GM03348 (cell line): ENCODE data around the gene AJAP1.

Source experiments
- DNase-seq: peaks from one replicate; pipeline ENCODE4 v3.0.0; 2012; ENCODE audit warnings: low spot score

AJAP1 gene

DNA sequence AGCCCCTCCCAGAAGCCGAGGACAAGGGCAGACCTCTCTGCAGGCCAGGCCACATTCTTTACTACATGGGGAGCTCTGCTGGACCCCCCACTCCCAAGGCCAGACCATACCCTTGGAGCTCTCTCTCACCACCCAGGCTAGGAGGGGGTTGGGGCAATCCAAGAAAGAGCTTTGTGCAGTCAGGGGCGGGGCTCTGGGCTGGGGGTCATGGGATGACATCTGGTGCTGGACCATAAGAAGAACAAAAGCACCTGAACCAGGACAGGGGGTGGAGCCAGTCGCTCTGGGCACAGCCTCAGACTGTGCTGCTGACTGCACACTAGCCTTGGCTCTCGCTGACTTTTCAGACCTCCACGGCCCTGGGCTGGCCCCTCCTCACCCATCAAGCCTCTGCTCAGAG lies 23.1 kb upstream of the AJAP1 start:
- DNase-seq, result no peak

DNA sequence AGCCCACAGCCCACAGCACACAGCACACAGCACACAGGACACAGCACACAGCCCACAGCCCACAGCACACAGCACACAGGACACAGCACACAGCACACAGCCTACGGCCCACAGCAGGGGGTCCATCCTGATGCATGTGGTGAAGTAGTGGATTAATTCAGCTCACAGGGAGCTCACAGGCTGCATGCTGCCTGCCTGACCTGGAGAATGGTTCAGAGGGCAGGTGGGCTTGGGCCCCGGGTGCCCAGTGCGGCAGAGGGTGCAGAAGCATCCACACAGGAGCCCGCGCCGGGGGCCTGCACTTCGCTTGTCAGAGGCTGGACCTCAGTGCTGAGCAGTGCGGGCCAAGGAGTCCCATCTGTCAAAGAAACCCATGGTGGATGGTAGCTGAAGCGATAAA lies 21.1 kb upstream of the AJAP1 start:
- DNase-seq, result no peak

DNA sequence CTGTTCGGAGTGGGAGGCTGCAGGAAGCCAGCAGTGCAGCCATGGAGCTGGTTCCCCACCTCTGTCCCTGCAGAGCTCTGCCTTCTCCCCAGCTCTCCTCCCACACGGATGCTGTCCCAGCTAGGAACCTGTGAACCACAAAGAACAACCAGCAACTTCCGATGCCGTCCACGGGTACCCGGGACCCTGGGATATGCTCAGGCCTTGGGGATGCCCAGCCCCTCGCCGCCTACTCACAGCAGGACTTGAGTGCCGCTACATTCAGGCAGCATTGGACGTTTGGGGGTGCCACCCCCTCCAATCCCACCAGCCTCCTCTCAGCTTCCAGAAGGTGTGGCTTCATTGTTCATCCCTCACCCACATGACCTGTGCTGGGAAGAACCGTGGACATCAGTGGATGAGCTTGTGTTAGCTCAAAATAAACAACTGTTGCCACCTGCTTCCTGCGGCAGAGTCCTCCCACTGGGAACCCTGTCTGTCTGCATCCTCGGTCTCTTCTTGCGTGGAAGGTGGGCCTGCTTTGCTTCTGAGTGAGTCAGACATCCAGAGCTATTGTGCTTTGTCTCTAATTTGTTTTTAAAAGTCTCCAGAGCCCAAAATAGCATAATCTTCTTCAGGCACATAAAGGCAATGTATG lies 20.1 kb upstream of the AJAP1 start:
- no peak for DNase-seq

DNA sequence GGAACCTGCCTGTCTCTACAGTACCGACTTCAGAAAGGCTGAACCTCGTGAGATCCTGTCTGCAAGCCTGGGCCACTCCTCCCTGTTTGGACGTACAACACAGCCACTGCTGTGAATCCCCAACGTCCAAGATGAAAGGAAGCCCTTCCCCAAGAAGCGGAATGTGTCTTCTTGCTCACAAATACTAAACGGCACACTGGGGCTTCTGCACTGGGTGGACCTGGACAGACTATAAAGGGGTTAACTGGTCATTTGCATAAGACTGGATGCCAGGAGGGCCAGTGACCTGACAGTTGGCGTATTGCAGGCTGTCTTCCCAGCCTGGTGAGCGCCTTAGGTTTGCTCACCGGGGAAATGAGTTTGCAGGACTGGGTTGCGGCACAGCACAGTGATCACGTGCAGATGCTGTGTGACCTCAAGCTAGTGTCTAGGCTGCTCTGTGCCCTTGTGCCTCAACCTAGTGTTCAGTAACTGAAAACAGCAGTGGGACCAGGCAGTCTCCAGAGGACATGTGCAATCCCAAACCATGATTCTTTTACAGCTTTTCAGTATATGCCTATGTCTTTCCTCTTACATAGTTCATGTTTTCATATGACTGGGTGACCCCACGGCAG lies 19.5 kb upstream of the AJAP1 start:
- DNase-seq, result no peak

DNA sequence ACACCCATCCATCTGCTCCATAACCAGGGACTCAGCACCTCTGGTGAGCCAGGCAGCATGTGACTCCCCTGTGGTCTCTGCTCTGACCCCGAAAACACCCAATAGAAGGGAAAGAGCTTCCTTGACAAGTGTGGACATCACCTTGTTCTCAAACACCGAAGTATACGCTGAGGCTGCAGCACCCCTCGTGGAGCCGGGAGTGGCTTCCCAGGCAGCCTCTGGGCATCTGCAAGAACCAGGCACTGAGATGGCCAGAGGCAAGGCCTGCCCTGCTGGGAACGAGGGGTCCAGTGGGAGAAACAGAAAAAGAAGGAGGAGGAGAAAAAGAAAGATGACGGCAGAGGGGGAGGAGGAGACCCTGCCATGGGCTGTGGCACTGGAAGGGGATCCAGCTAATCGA lies 18.2 kb upstream of the AJAP1 start:
- DNase-seq, result no peak

DNA sequence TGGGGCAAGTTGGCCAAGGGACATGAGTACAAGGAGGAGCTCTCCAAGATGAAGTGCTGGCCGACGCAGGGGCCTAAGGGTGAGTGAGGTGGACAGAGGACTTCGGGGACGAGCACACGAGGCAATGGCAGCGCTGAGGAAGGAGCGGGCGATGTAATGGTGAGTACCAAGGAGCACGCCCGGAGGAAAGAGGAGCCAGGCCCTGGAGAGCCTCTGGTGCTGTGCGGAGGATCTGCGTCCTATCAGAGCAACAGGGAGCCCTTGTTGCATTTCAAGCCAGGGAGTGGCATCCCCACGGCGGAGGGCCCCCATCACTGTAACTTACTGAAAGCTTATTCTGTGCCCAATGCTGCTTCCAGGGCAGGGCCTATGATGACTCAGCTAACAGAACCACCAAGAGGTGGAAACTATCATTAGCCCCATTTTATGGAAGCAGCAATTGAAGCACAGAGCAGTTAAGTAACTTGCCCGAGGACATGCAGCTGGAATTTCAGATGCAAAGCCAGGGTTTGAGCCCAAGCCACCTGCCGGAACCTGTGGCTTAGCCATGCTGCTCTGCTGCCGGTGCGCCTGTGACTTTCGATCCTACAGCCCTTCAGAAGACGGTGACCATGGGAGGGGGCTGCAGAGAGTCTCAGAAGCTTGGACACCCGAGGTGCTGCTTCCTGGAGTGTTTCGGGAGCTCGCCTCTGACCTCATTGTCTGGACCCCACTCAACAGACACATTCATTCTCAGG lies 17.6 kb upstream of the AJAP1 start:
- no peak for DNase-seq

DNA sequence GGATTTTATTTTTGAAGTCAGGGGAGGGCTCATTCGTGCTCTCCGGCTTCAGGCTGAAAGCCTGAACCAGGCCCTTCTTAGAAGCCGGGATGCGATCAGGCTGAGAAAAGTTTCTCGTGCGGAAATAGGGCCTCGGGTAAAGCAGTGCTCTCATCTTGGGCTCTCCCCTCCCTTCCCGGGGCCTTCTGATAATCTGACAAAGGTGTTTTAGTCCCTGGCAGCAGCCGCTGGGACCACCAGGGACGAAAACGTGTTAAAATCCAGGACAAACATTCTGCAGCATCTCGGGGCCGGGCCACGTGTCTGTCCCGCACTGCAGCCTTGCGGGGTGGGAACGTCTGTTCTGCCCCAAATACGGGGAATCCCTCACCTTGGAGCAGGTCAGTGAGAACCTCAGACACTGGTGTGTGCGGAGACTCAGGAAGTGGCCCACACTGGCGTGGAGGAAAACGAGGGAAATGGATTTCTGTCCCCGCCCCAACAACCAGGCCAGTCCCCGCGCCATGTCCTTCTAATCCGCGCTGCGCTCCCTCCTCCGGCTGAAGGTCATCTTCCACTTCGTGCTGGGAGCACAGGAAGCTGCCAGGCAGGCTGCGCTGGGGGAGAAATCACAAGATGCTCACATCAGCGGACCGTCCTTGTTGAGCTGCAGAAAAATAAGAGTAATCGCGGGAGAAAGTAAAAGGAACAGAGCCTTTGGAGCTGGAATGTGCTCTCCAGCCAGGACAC lies 16.6 kb upstream of the AJAP1 start:
- DNase-seq, result no peak

DNA sequence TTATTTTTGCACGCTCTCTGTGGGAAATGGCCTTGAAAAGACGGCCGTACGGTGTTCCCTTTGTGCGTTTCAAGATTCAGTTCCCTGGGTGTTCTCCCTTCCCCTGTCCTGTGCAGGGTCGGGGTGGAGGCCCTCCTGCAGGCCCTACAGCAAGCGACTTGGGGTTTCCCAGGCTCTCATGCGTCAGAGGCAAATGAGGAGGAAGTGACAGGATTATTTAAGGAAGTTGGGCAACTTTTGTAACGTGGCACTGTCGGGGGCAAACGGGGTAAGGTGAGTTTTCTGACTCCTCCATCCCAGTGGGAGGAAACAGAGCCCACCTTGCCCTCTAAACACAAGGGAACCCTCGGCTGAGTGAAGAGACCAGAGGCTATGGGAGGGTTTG lies 16.1 kb upstream of the AJAP1 start:
- DNase-seq, result no peak

DNA sequence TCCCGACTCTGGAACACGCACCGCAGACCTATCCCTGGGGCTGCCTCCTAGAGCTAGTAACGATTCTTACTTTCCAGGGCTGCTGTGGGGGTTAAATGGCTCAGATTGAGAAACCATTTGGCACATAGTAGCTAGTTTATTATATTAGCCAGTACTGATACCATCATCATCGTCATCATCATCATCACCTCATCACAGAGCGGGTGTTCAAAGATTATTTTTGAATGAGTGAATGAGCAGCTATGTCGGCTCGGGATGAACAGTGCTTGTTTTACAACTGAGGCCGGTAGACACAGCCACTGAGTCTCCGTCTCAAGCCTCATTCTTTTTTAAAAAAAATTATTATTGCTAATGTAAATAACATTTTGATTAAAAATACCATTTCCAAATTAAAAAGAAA lies 13.5 kb upstream of the AJAP1 start:
- no peak for DNase-seq

DNA sequence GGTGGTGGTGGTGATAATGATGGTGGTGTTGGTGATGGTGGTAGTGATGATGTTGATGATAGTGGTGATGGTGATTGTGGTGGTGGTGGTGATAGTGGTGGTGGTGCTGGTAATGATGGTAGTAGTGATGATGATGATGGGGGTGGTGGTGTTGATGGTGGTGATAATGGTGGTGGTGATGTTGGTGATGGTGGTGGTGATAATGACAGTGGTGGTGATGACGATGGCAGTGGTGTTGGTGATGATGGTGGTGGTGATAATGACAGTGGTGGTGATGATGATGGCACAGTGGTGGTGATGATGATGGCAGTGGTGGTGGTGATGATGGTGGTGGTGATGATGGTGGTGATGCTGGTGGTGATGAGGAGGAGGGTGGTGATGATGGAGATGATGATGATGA lies 7.0 kb upstream of the AJAP1 start:
- no peak for DNase-seq

DNA sequence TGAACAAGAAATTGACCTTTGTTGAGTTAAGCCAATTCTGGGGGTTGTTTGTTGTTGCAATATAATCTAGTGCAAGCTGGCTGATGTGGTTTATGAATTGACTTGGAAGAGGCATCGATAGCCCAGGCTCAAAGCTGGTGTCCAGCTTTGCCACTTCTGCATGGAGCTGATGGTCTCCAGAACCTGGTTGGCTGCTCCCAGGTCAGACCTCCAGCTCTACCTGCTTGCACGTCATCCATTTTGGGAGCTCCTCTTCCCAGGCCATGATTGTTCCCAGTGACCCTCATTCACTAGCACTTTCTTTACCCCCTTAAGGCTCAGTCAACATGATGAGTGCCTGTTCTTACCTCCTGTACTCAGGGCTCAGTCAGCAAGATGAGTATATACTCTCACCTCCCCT lies 5.8 kb upstream of the AJAP1 start:
- no peak for DNase-seq

DNA sequence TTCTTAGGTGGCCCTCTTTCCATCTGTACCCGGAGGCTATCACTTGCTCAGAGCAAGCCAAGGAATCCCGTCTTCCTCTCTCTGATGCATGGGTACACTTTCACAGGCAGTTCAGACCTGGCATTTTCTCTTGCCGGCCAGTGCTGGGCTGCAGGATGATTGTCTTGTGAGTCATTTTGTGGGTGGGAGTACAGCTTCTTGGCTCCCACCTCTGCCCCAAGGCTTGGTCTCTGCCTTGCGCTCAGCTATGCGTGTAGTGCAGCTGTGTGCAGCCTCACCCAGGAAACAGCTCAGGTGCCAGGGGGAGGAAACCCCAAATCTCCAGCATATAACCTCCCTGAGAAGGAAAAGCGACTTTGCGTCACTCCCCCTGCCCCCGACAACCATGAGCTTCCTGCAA lies 3.9 kb upstream of the AJAP1 start:
- no peak for DNase-seq

DNA sequence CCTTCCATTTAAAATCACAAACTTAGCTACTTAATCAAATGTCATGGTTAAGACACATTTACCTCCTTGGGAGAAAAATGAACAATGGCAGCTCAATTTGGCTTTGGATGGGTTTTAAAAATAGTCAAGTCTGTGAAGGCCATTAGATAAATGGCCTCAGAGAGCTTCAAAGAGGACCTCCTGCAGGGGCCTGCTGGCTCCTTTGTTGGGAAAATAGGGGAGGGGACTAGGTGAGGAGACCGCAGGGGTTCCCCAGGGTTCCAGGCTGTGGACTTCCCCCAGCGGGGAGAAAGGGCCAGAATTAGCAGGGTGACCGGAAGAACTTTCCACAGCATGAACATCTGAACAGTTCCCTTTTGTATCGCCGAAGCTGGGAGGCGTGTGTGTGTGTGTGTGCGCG lies 3.4 kb upstream of the AJAP1 start:
- DNase-seq, result no peak

DNA sequence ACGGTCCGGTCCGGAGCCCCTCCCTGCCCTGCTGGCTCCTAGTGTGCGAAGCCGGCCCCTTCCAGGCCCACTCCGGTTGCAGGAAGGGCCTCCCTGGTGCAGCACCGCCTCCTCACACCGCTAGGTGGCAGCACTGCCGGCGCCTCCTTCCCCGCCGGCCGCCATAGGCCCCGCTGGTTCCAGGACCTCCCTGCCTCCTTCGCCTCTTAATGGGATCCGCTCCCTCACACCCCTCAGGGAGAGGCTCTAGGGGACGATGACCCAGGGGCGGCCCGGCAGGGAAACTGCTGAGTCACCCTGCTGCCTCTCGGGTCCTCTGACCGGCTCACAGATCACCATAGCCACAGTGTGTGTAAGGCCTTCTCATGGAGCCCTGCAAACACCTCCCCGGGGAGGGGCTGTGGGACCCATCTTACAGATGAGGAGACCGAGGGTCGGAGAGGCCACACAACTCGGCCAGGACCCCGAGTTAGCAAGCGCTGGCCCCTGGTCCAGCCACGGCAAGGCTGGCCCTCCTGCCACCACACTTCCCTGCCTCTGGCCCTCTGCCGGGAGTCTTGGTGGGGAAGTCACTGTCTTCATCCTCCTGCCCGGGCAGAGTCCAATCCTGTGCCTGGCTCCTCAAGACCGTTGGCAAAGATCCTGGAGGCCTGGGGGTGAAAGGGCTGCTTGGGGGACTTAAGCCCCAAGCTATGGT lies 1.6 kb upstream of the AJAP1 start:
- peak; percentile 89 for DNase-seq

DNA sequence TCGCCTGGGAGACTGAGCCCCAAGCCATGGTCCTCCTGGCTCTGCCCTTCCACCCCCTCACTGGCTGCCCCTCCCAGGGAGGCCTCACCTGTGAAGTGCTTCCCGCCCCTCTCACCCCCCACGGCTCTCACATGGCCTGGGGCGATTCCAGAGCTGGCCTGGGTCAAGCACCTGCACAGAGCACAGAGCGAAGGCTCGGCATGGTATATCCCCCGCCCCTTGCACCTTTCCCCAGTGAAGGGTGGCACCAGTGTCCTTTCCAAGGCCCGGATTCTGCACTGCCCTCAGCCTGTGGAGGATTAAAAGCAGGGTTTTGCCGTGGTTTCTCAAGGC lies 1.1 kb upstream of the AJAP1 start:
- no peak for DNase-seq

DNA sequence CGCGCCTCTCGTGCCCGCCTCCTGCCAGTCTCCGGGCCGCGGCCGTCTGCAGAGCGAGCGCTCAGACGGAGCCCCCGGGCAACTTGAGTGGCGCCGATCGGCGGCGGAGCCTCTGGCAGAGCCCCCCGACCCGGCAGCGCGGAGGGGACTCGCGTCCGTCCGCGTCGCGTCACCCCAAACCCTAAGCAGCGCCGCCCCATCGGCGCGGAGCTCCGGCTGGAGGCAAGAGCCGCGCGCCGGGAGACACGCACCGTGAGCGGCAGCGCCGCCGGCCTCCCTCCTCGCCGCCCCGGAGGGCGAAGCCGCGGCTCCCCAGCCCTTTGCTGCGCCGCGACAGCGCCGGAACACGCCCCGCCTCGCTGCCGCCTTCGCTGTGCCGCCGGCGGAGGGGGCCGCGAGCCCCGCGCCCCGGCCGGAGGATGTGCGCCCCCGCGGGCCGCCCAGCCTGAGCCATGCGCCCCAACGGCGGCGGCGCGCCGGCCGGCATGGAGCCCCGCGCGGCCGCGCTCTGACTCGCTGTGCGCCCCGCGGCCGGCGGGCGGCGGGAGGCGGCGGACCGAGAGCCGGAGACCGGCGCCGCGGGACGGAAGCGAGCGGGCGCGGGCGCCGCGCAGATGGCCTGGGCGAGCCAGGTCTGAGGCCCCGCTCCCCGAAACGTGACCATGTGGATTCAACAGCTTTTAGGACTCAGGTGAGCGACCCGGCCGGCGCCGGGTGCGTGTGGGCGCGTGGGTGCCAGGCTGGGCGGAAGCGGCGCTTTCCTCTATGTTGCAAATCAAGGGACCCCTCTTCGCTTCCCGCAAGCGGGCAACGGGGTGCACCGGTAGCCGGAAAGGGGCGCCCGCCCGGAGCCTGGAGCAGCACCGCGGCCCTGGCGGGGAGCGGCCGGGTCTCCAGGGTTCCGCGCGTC lies 610 bp downstream of the AJAP1 start:
- DNase-seq, result peak; percentile 36

DNA sequence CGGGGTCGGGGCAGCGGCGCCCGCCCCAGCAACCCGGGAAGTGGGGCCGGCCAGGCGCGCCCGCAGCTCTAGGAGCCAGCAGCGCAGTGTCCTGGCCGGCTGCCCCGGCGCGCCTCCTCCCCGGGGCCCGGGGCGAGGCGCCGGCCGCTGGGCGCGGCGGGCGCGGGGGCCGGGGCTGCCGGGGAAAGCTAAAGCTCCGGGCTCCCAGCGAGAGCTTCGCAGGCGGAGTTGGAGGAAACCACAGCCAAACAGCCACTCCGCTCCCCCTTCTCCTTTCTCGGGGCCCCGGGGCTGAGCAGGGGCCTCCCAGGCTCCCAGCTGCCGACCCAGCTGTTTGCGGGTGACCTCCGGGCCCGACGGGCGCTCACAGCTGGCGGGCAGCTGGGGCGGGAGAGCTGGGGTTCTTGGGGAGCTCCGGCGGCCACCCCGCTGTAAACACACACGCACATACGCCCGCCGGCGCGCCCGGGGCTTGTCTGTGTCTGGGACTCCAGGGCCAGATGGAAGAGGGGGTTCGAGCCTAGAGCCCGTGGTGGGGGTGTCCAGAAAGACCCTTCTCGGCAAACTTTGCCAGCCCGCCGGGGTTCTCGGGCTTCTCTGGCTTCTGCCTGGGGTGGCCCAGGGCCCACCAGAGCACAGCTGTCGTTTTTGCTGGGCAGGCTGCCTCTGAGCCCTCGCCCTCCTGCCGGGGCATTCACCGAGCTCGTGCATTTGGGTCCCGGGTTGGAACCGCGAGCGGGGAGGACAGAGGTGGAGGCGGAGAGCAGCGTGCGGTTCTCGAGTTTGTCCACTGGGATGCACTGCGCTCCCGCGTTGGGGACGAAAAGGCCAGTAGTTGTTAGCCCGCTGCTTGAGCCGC lies 1.5 kb downstream of the AJAP1 start:
- DNase-seq, result peak; percentile 59

DNA sequence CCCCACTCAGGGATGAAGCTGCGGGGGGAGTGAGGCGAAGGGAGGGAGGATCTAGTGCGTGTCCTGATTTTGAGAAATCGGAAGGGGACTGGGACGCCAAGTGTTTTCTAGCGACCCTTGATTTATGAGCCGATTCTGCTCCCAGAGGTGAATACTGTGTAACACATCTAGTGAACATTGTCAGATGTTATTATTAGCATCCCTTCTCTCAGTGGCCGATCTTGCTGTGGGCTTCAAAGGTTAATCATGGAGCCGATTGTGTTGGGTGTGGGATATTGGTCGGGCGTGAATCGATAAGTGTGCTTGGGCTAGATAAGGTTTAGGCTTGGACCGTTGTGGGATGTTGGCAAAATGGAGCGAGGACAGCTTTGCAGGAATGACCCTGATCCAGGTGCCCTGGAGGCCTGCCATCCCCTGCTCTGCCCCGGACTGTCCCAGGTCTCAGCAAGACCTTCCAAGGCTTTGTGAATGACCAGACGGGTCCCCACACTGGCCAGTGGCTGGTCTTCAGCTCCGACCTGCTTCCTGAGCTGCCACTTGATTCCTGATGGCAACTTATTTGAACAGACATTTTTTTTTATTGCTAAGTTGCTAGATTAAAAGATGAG lies 2.2 kb downstream of the AJAP1 start:
- DNase-seq, result no peak

DNA sequence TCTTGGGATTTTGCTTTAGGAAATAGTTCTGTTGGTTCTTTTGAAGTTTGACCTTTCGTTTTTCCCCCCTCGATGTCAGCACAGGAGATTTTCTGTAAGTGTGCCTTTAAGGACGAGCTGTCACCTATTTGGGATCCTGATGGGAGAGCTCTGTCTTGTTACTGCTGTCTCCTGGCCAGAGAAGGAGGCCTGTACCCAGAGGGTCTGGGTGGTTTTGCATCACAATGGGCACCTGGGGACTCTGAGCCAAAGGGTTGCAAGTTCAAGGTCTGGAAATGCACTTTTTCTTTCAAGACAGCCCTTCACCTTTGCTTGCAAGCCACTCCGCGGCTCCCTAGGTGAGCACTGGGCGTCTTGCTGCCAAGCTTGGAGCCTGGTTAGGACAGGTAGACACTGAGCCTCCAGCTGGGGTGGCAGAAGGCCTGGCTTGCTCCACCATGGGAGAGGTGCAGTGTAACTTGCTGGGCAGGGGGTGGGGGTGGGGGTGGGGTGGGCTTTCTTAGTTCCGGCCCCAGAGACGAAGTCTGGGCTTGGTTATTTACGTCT lies 2.9 kb downstream of the AJAP1 start:
- DNase-seq, result no peak
